Measurements from ENCODE around the gene IL17C. TPM values are rescaled to one million over a fixed set of nuclear protein-coding genes. Genes with fewer than 3 reads are reported as not detected.
"Not testable (repeated sequence)": the region's sequence is repeated elsewhere in the genome, so short reads cannot be mapped to it uniquely, and the experiment has no call there.

The IL17C gene
- total RNA-seq, 2 experiments from 2014 or later, result 0.23 to 0.43 TPM

GRCh38 chr16:88662843-88663606 is 24.7 kb downstream of the IL17C start, which contains the start of gene MVD:
MVD (minus strand) TSS chr16:88663091; CDS start chr16:88663080, 11 bp downstream.
- ChIA-PET POLR2A (interaction anchor here (0.7 to 2.5 kb wide), 12 partner anchors 9 to 149 kb away, joined by 3 to 18 read pairs (median 4); partner anchors contain the start of genes APRT and CYBA), CTCF (interaction anchor here (1.0 kb wide), 1 partner anchor 9 kb away, joined by 4 read pairs; no protein-coding TSS in a partner anchor)
- H3K27me3 Mint-ChIP-seq, result no peaks in the 10 kb centered on the region
- no peaks in the 10 kb centered on the region for H3K9me3 Mint-ChIP-seq
- H3K4me3 Mint-ChIP-seq, result peak within 1 kb of the TSS; percentile 91
- H3K27ac Mint-ChIP-seq, result peak within 1 kb of the TSS; percentile 86
- H3K4me1 Mint-ChIP-seq, result peaks cover 25% of the 10 kb centered on the region
- peak; percentile 97 for DNase-seq
- H3K36me3 Mint-ChIP-seq (ENCODE audit: low read depth), result peaks cover 20% of the 10 kb centered on the region

DNA sequence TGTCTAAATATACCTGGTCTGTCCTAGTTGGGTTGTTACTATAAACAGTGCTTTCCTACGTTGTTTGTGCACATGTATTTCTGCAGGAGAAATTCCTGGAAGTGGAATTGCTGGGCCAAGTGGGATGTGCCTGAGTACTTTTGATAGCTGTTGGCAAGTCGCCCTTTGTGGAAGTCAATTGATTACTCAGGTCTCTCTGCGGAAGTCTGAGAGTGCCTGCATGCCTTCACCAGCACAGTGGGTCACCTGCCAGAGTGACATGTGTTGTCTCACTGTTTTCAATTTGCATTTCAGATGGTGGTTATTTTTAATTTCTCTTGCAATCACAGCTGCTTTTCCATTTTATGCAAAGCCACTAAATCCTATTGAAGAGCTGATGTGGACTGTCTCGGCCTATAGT is 26.8 kb downstream of the IL17C start:
- DNase-seq, result no peak
- H3K4me1 Mint-ChIP-seq, result peaks cover 23% of the 10 kb centered on the region
- H3K27ac Mint-ChIP-seq, result no peak overlapping the region
- no peaks in the 10 kb centered on the region for H3K27me3 Mint-ChIP-seq
- no peaks in the 10 kb centered on the region for H3K9me3 Mint-ChIP-seq
- peaks cover 20% of the 10 kb centered on the region for H3K36me3 Mint-ChIP-seq (ENCODE audit: low read depth)
- CTCF ChIA-PET, result interaction anchor here (1.4 kb wide), 1 partner anchor 20 kb away, joined by 4 read pairs; no protein-coding TSS in a partner anchor
- POLR2A ChIA-PET, result interaction anchor here (0.9 to 1.1 kb wide), 3 partner anchors 39 to 145 kb away, joined by 3 to 4 read pairs (median 3); no protein-coding TSS in a partner anchor
- H3K4me3 Mint-ChIP-seq, result peak overlapping the region; percentile 50

DNA sequence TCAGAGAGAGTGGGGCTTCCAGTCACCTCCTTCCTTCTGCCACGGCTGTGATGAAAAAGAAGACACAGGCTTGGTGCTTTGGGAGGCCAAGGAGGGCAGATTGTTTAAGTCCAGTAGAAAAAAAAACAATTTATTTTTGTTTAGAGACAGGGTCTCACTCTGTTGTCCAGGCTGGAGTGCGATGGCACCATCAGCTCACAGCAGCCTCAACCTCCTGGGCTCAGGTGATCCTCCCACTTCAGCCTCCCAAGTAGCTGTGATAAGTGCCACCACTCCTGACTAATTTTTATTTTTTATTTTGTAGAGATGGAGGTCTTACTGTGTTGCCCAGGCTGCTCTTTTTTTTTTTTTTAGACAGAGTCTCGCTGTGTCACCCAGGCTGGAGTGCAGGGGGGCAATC is 27.2 kb downstream of the IL17C start:
- no peaks in the 10 kb centered on the region for H3K9me3 Mint-ChIP-seq
- no peaks in the 10 kb centered on the region for H3K27me3 Mint-ChIP-seq
- H3K27ac Mint-ChIP-seq, result no peak overlapping the region
- DNase-seq, result no peak
- H3K4me3 Mint-ChIP-seq, result no peak overlapping the region
- peaks cover 18% of the 10 kb centered on the region for H3K36me3 Mint-ChIP-seq (ENCODE audit: low read depth)
- peaks cover 22% of the 10 kb centered on the region for H3K4me1 Mint-ChIP-seq
- ChIA-PET CTCF (interaction anchor here (1.4 kb wide), 1 partner anchor 20 kb away, joined by 4 read pairs; no protein-coding TSS in a partner anchor), POLR2A (interaction anchor here (0.9 kb wide), 1 partner anchor 145 kb away, joined by 4 read pairs; no protein-coding TSS in a partner anchor)

GRCh38 chr16:88667461-88667860 is 29.1 kb downstream of the IL17C start:
- H3K9me3 Mint-ChIP-seq, result no peaks in the 10 kb centered on the region
- H3K4me3 Mint-ChIP-seq, result no peak overlapping the region
- ChIA-PET POLR2A (no interaction called here), CTCF (interaction anchor here (1.0 kb wide), 1 partner anchor 31 kb away, joined by 3 read pairs; no protein-coding TSS in a partner anchor)
- H3K27ac Mint-ChIP-seq, result no peak overlapping the region
- H3K36me3 Mint-ChIP-seq (ENCODE audit: low read depth), result peaks cover 14% of the 10 kb centered on the region
- H3K27me3 Mint-ChIP-seq, result no peaks in the 10 kb centered on the region
- no peak for DNase-seq
- peaks cover 10% of the 10 kb centered on the region for H3K4me1 Mint-ChIP-seq

DNA sequence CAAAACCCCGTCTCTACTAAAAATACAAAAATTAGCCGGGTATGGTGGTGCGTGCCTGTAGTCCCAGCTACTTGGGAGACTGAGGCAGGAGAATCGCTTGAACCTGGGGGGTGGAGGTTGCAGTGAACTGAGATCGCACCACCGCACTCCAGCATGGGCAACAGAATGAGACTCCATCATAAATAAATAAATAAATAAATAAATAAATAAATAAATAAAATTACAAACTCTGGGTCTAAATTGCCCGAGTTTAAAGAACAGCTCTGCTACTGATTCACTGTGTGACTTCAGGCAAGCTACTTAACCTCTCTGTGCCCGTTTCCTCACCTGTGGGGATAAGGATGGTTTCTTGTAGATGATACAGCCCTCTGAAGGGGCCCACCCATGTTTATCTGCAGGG is 31.1 kb downstream of the IL17C start:
- H3K27ac Mint-ChIP-seq, H3K9me3 Mint-ChIP-seq, H3K4me1 Mint-ChIP-seq, DNase-seq, H3K4me3 Mint-ChIP-seq, CTCF ChIA-PET, H3K27me3 Mint-ChIP-seq: not testable (repeated sequence)
- peaks cover 11% of the 10 kb centered on the region for H3K36me3 Mint-ChIP-seq (ENCODE audit: low read depth)
- POLR2A ChIA-PET, result interaction anchor here (1.2 kb wide), 1 partner anchor 12 kb away, joined by 3 read pairs; no protein-coding TSS in a partner anchor

DNA sequence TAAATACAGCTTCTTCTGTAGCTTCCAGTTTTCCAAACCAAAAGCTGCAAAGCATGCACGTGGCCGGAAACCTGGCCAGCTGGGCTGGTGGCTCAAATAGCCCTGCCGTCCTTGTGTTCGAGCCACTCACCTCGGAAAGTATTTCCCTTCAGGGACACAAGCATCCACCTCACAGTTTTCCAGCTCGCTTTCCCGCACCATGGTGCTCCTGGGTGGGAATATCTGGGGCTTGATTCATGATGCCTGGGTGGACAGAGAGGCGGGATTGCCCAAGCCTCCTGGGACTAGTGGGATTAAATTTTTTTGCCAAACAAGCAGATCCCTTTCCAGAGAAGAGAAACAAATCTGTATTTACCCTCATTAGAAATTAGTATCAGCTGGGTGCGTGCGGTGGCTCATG is 31.6 kb downstream of the IL17C start:
- Mint-ChIP-seq H3K4me3 (no peak overlapping the region), H3K36me3 (ENCODE audit: low read depth) (peaks cover 11% of the 10 kb centered on the region), H3K9me3 (no peaks in the 10 kb centered on the region), H3K4me1 (peaks cover 2% of the 10 kb centered on the region), H3K27me3 (no peaks in the 10 kb centered on the region), H3K27ac (no peak overlapping the region)
- ChIA-PET CTCF (no interaction called here), POLR2A (interaction anchor here (1.2 kb wide), 1 partner anchor 11 kb away, joined by 3 read pairs; no protein-coding TSS in a partner anchor)
- DNase-seq, result no peak

DNA sequence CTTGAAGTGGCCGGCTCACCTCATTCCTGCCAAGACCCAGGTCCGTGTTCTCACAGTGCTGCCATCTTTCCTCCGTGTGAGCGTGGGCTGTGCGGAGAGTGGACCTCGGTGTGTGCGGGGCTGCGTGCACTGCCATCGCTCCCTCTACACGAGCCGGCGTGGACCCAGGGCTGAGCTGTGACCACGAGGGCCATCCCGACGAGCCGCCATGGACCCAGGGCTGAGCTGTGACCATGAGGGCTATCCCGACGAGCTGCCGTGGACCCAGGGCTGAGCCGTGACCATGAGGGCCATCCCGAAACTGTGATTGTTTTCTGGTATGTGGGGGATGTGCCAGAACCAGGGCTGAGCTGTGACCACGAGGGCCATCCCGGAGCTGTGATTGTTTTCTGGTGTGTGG is 33.4 kb downstream of the IL17C start:
- Mint-ChIP-seq H3K4me1 (no peaks in the 10 kb centered on the region), H3K4me3 (no peak overlapping the region), H3K27ac (no peak overlapping the region), H3K27me3 (no peaks in the 10 kb centered on the region), H3K36me3 (ENCODE audit: low read depth) (peaks cover 8% of the 10 kb centered on the region), H3K9me3 (no peaks in the 10 kb centered on the region)
- ChIA-PET POLR2A (interaction anchor here (0.9 to 2.9 kb wide), 2 partner anchors 8 to 52 kb away, joined by 3 to 11 read pairs; partner anchors contain the start of gene MVD), CTCF (no interaction called here)
- DNase-seq, result no peak

DNA sequence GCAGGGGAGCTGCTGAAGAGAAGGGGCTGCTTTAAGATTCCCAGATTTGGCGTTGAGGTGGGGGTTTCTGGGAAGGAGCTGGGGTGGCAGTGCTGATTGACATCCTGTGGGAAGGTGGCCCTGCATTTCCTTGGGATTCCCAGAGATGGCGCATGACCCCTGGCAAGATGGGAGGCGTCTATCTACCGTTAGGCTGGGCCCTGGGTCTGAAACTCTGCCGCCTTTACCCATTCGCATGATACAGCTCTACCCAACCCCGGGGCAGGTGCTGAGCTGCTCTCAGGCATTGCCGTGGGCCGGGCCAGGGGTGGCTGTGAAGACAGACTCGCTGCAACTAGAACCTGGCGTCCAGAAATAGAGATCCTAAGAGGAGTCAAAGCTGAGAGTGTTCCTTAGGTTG is 34.4 kb downstream of the IL17C start:
- H3K4me3 Mint-ChIP-seq, result no peak overlapping the region
- no peak overlapping the region for H3K27ac Mint-ChIP-seq
- H3K27me3 Mint-ChIP-seq, result no peaks in the 10 kb centered on the region
- DNase-seq, result no peak
- no peaks in the 10 kb centered on the region for H3K9me3 Mint-ChIP-seq
- H3K4me1 Mint-ChIP-seq, result no peaks in the 10 kb centered on the region
- POLR2A ChIA-PET, result interaction anchor here (2.9 kb wide), 1 partner anchor 9 kb away, joined by 11 read pairs; the partner anchor contains the start of gene MVD
- H3K36me3 Mint-ChIP-seq (ENCODE audit: low read depth), result peaks cover 11% of the 10 kb centered on the region
- CTCF ChIA-PET, result no interaction called here

DNA sequence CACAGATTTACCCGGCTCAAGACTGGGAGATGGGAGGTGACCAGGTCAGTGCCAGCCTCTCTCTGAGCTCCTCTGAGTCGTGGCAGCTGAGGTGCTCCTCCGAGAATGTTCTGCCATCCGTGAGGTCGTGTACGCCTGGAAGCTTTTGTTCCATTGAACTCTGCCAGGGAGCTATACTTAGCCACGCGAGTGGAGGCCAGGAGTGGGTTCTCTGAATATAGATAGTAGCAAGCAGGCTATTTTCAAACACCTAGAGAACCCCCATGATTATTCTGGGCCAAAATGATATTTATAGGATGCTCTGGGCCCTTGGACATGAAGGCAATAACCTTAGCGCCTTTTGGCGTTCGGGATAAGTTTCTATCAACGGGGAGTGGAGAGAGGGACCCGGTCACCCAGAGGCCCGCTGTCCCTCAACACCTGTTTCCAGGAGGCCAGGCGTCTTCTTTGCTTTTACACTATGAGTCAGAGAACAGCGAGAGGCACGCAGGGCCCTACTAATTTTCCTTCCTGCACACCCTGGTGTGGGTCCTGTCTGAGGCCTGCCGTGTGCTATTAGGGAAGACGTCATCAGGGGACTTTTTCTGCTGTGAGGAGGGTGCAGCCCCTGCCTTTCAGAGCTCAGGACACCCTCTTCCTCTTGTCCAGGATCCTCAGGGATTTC is 35.5 kb downstream of the IL17C start:
- H3K4me3 Mint-ChIP-seq, result no peak overlapping the region
- H3K36me3 Mint-ChIP-seq (ENCODE audit: low read depth), result peaks cover 7% of the 10 kb centered on the region
- no peak for DNase-seq
- no peaks in the 10 kb centered on the region for H3K9me3 Mint-ChIP-seq
- no peaks in the 10 kb centered on the region for H3K27me3 Mint-ChIP-seq
- H3K4me1 Mint-ChIP-seq, result no peaks in the 10 kb centered on the region
- no peak overlapping the region for H3K27ac Mint-ChIP-seq
- ChIA-PET POLR2A (interaction anchor here (2.9 kb wide), 1 partner anchor 10 kb away, joined by 11 read pairs; the partner anchor contains the start of gene MVD), CTCF (no interaction called here)

DNA sequence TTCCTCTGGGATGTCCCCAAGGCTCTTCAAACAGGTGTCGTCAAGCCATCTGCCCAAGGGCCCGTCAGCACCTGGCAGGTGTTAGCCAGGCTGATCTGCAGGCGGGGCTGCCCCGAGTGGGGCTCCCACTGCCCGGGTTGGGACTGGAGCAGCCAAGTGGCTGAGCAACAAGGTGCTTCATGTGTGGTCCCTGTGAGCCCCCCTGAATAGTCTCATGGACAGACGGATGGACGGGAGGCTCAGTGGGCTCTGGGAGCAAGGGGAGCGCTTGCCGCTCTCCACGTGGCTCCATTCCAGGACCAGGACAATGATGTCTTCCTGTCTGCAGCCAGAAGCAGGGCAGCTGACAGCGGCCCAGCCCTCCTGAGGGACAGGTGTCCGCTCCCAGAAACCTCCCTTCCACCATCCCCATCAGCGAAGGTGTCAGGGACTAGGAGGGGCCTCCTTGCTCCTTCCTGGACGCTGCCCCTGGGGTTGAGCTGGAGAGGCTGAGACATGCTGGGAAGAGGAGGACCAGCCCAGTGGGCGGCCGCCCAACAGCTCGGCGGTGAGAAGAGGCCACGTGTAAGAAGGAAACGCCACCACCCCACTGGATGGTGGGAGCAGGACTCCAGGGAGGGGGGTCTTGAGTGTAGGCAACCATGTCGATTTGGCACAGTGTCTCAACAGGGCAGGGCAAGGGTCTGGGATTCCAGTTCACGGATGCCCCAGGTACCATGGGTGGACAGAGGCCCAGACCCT is 38.3 kb downstream of the IL17C start:
- H3K4me3 Mint-ChIP-seq, result no peak overlapping the region
- H3K4me1 Mint-ChIP-seq, result peaks cover 11% of the 10 kb centered on the region
- ChIA-PET CTCF (no interaction called here), POLR2A (interaction anchor here (1.5 kb wide), 1 partner anchor 26 kb away, joined by 3 read pairs; no protein-coding TSS in a partner anchor)
- no peaks in the 10 kb centered on the region for H3K9me3 Mint-ChIP-seq
- H3K27ac Mint-ChIP-seq, result no peak overlapping the region
- DNase-seq, result no peak
- H3K27me3 Mint-ChIP-seq, result no peaks in the 10 kb centered on the region
- peaks cover 18% of the 10 kb centered on the region for H3K36me3 Mint-ChIP-seq (ENCODE audit: low read depth)

- ChIA-PET POLR2A (interaction anchor here (1.5 kb wide), 1 partner anchor 25 kb away, joined by 3 read pairs; no protein-coding TSS in a partner anchor), CTCF (no interaction called here)
- no peaks in the 10 kb centered on the region for H3K27me3 Mint-ChIP-seq
- H3K36me3 Mint-ChIP-seq (ENCODE audit: low read depth), result peaks cover 24% of the 10 kb centered on the region
- peaks cover 20% of the 10 kb centered on the region for H3K4me1 Mint-ChIP-seq
- H3K4me3 Mint-ChIP-seq, result no peak overlapping the region
- DNase-seq, result no peak
- no peak overlapping the region for H3K27ac Mint-ChIP-seq
- no peaks in the 10 kb centered on the region for H3K9me3 Mint-ChIP-seq
These were observed 39.3 kb downstream of the IL17C start for GRCh38 chr16:88677721-88678120.

DNA sequence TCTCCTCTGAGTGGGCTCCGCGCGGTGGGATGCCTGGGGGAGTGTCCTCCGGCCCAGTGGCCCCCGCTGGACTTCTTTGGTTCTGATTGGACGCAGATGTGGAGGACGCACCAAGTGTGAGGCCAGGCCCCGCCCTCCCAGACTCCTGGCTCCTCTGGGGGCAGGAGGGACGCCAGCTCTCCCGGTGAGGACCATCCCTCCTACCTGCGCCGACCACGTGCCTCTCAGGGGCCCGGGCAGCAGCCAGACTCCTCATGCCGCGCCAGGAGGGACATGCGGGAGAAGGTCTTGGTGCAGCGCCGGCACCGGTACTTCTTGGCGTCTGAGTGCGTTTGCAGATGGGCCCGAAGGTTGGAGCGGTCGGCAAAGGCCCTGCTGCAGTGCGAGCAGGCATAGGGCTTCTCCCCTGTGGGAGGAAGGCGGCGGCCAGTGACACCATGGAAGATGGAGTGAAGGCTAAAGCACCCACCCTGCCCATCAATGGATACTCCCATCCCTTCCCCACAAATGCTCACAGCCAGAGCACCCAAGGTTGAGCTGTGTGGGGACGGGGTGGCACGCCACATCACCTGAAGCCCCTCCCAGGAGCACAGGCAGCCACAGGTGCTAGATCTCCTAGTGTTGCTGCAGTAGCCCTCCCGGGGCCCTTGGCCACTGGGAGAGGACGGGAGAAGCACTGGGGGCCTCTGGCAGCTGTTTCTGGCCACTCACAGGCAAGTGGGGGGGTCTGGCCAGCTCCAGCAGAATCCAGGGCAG is 40.0 kb downstream of the IL17C start:
- H3K27me3 Mint-ChIP-seq, result no peaks in the 10 kb centered on the region
- ChIA-PET CTCF (interaction anchor here (4.5 kb wide), 1 partner anchor 24 kb away, joined by 26 read pairs; no protein-coding TSS in a partner anchor), POLR2A (no interaction called here)
- peaks cover 24% of the 10 kb centered on the region for H3K36me3 Mint-ChIP-seq (ENCODE audit: low read depth)
- H3K4me3 Mint-ChIP-seq, result no peak overlapping the region
- peaks cover 23% of the 10 kb centered on the region for H3K4me1 Mint-ChIP-seq
- H3K9me3 Mint-ChIP-seq, result no peaks in the 10 kb centered on the region
- no peak overlapping the region for H3K27ac Mint-ChIP-seq
- DNase-seq, result no peak
